GM21825 (cell line): ENCODE measurements around the gene UNC80.

Source experiments
- ATAC-seq: cut with Tn5 transposase; IDR thresholded peaks from one replicate; pipeline ENCODE4 v1.9.1; 2021; ENCODE audit warnings: mild to moderate bottlenecking, moderate library complexity; ENCODE audit not compliant: unreplicated experiment

The UNC80 gene

GRCh38 chr2:209969692-209970091 is 198.1 kb downstream of the UNC80 start:
- no peak for ATAC-seq

- no peak for ATAC-seq
Measured at GRCh38 chr2:209970271-209970670, 198.6 kb downstream of the UNC80 start.

GRCh38 chr2:209970711-209971110 is 199.1 kb downstream of the UNC80 start:
- ATAC-seq, result no peak

- no peak for ATAC-seq
Measured at GRCh38 chr2:209973328-209973727, 201.7 kb downstream of the UNC80 start.

- no peak for ATAC-seq
Measured at GRCh38 chr2:209974576-209974975, 202.9 kb downstream of the UNC80 start.

DNA sequence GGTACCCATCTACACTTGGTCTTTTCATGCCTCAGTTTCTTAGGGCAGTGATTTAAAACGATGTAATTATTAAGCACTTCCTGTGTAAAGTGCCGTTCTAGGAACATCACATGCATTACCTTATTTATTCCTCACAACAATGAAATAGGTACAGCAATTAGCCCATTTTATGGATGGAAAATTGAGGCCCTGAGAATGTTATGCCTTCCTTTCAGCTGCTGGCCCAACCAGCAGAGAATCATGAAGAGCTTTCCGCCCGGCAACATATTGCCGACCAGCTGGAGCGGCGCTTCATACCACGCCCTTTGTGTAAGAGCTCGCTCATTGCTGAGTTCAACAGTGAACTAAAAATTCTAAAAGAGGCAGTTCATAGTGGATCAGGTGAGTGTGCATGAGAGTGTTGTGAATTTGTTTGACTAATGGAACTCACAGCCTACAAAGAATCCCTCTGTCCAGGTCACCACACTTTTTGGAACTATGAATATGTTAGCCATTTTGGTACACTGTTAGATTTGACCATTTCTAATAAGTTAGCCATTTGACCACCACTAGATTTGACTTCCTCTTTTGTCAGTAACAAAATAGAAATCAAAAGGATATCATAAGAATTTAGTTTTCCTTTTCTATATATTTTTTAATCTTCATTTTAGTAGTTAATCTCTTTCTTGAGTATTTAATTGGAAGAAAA is 205.2 kb downstream of the UNC80 start:
- peak; percentile 79 for ATAC-seq

- ATAC-seq, result no peak
Measured at GRCh38 chr2:209977386-209978239, 206.0 kb downstream of the UNC80 start.

GRCh38 chr2:209984291-209984690 is 212.7 kb downstream of the UNC80 start:
- no peak for ATAC-seq

DNA sequence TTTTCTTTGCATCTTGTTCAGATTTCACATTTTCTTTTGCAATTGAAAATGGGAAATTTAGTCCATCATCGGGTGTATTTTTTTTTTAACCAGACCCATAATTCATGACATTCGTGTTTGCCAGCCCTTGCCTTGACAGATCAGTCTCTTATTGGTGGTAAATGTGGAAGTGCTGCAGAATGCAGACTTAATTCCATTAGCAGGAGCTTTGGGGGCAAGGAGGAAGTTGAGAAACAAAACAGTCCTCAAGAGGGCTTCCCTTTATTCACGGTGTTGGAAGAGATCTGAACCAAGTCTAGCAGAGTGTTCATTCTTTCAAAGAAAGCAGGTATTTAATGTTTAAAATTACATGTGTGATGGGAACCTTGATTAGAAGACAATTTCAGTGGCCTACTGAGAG is 214.2 kb downstream of the UNC80 start:
- ATAC-seq, result no peak

- ATAC-seq, result no peak
Measured at GRCh38 chr2:209986415-209986814, 214.8 kb downstream of the UNC80 start.

DNA sequence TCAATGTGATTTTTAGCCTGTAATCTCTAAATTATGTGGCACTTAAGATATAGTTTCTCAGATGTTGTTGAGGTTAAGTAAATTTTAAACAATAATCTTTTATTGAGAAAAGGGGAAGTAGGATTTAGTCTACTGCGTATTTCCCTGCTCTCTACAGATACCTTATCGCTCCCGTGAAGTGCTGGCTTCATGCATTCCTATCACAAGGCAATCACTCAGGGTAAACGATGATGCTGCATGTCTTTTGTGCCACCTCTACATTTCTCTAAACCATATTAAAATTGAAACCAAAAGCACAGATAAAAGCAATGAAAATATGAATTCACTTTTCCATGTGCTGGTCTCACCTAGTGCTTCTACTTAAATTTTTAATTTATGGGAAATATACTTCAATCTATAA is 216.4 kb downstream of the UNC80 start:
- ATAC-seq, result no peak

DNA sequence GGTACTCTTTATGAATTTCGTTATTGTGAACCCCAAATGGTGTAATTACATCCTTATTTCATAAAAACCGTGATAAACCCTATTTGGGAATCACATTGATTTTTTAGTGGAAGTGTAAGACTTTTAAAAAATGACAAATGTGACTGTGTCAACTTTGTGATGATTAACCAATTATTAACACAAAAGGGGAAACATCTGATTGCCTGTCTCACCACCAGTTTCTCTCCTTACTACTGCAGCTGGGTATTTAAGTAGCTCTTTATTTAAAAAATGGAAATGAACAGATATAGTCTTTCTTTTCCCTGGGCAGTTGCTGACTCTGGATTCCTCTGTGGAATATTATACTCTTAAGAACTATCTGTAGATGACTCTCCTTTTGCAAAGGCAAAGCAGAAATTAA is 219.2 kb downstream of the UNC80 start:
- ATAC-seq, result no peak

GRCh38 chr2:209993968-209994367 is 222.3 kb downstream of the UNC80 start:
- no peak for ATAC-seq

- no peak for ATAC-seq
Measured at GRCh38 chr2:209998596-209998995, 227.0 kb downstream of the UNC80 start.

GRCh38 chr2:210000464-210001324 is 229.1 kb downstream of the UNC80 start:
- no peak for ATAC-seq

DNA sequence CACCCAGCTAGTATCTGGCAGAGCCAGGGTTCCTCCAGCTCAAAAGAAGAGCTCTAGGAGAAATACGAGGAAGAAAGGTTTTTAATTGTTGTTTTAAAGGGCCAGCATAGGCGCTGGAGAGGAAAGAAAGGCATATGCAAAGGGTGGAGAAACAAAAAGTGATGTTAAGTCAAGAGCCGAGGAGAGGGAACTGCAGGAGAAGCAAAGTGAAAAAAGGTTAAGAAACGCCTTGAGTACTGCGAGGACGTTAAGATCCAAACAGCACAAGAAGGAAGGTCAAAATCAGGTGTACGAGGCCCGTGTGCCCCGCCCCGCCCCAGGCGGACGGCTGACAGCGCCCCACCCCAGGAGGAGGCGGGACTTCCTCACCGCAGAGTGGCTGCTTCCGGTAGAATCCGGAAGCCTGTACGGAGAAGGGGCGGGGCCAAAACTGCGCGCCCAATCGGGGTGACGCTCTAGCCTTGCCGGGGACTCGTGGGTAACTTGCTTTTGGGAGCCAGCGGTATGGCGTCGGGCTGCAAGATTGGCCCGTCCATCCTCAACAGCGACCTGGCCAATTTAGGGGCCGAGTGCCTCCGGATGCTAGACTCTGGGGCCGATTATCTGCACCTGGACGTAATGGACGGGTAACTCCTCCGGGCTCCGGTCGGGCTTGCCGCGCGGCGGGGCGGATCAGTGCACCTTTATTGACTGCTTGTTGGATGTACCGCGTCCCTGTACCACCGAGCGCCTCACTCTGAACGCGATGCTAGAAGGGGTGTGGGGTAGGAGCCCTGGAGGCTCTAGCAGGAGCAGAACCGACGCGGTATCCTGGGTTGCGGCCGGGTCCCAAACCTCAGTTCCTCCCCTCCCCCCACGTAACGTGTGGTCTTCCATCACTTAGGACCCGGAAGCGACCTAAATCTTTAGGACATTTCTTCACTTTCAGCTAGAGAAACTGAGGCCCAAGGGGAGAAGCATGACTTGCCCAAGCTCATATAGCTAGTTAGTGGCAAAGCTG is 230.8 kb downstream of the UNC80 start, which contains the start of gene RPE:
Gene RPE, plus strand, starts transcription at position 481 of the 1,000 bp plus-strand sequence. Its CDS starts 24 bp downstream, at position 505.
- ATAC-seq, result peak; percentile 100

GRCh38 chr2:210003359-210003758 is 231.7 kb downstream of the UNC80 start:
- no peak for ATAC-seq

DNA sequence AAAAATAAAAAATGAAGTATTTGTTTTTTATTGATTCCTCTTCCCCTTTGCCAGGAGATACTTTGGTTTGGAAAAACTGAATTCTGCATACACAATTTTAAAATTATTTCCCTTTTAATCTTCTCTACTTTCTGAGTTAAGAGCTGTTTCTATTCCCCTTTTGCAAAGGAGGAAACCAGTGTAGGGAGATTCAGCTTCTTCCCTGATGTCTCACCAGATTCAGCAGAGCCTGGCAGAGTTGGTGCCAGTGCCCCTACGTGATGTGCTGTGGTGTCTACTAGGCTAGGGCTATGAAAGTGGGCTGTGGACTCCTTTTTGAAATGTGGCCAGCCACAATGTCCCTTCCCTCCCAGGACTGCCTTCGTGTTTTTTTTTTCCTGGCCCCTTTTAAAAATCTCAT is 233.2 kb downstream of the UNC80 start:
- ATAC-seq, result no peak

GRCh38 chr2:210007895-210008294 is 236.3 kb downstream of the UNC80 start:
- no peak for ATAC-seq

- ATAC-seq, result no peak
Measured at GRCh38 chr2:210009126-210009525, 237.5 kb downstream of the UNC80 start.
